Ovary (tissue), 9 donors: ENCODE measurements around the gene TMEM182. TPM values are rescaled to one million over a fixed set of nuclear protein-coding genes. Genes with fewer than 3 reads are reported as not detected.

Experiments used
- DNase-seq, 5 donors: peaks; one replicate each; pipeline ENCODE4 v3.0.0-alpha.2; 2019 to 2020
- H3K27ac ChIP-seq, 2 donors: fragments of 200-600 bp; one replicate each; pipeline versions ENCODE4 v1.5.1 to v1.8.0; 2019 to 2022
- H3K27me3 ChIP-seq: fragments of 200-600 bp; one replicate; pipeline ENCODE4 v1.8.0; 2022
- H3K36me3 ChIP-seq: fragments of 200-600 bp; sonication (generic); one replicate; pipeline ENCODE4 v1.5.1; 2019
- H3K4me1 ChIP-seq: one replicate; pipeline ENCODE4 v1.8.1; 2013; ENCODE audit warnings: mild to moderate bottlenecking, moderate library complexity; ENCODE audit not compliant: insufficient read depth
- H3K4me3 ChIP-seq: fragments of 200-600 bp; sonication (generic); one replicate; pipeline ENCODE4 v1.5.1; 2017
- H3K9me3 ChIP-seq, 2 donors: fragments of 200-600 bp in 1 of 2; sonication (generic) in 1 of 2; one replicate each; pipeline versions ENCODE4 v1.5.1 to v1.8.1; 2013 to 2019; ENCODE audit warnings: mild to moderate bottlenecking in 1 of 2, moderate library complexity in 1 of 2
- CTCF ChIP-seq, 3 donors: fragments of 450-650 bp in 2 of 3; fragments of 200-600 bp in 1 of 3; IDR thresholded peaks; one replicate each; pipeline versions ENCODE4 v1.5.1 to v1.8.0; 2016 to 2022; ENCODE audit warnings: antibody characterized with exemption in 3 of 3, mild to moderate bottlenecking in 1 of 3
- EP300 ChIP-seq: sonication (generic); formaldehyde crosslinking; IDR thresholded peaks from one replicate; pipeline ENCODE4 v1.6.1; 2017; ENCODE audit warnings: antibody characterized with exemption
- POLR2A ChIP-seq: fragments of 450-650 bp; IDR thresholded peaks from one replicate; pipeline ENCODE4 v1.6.1; 2017; ENCODE audit warnings: antibody characterized with exemption, mild to moderate bottlenecking, moderate library complexity
- WGBS, 3 donors: extraction: QIAGEN DNeasy Blood & Tissue Kit in 1 of 3; methylation state at CpG; one replicate each; pipeline versions ENCODE4 v1.1.5 to v1.1.7; 2013 to 2017; 5-methylcytosine and 5-hydroxymethylcytosine counted together
- intact Hi-C, 4 donors: fragments of 100-400 bp; cut with DNase I; formaldehyde crosslinking; loops; one replicate each; pipeline versions ENCODE4 v1.11.0 to v1.15.1; 2022 to 2023
- polyA plus RNA-seq, 2 donors: library from polyadenylated mRNA; stranded (reverse); fragments of 200-250 nt in 1 of 2; fragments of 350-450 nt in 1 of 2; fragmentation: Illumina TruSeq in 1 of 2; extraction: RNeasy Lipid Tissue Mini Kit (QIAGEN cat#74804) in 1 of 2; gene quantifications; one replicate each; pipeline ENCODE4 v1.2.3, GENCODE V29; 2013 to 2014
- total RNA-seq, 7 donors: library from RNA; depleted of rRNA in 2 of 7; stranded (reverse); fragments of >200 nt in 2 of 7; fragmentation: NEBNext Ultra II Directional in 3 of 7; extraction: Animal tissue kit (Norgen Biotek cat#: 25700) in 3 of 7; gene quantifications; one replicate each; pipeline versions ENCODE4 v1.1.0 to v1.2.4, GENCODE V29; 2016 to 2023
- donor health status: DM: no; HTN: no; CAD: no; lungs with moderate emphysema.
- donor health status: DM: no; HTN: no; CAD: no.
- donor health status: Bipolar disorder and iron deficiency.
- donor health status: DM: yes; HTN: yes; CAD: no.
- donor health status: DM: no; HTN: no; CAD: no.
- donor health status: DM: yes; HTN: yes; CAD: no.

Gene TMEM182
- total and polyA plus RNA-seq, 9 donors, result 0.91 to 4.0 (median 2.3) TPM

GRCh38 chr2:102815285-102815684 lies 53.5 kb downstream of the TMEM182 start:
- no peaks in the 10 kb centered on the region for H3K36me3 ChIP-seq
- TF ChIP-seq CTCF (IDR thresholded peaks at IDR 0.05) (no peak), EP300 (no peak), POLR2A (no peak)
- DNase-seq, result no peak
- H3K27me3 ChIP-seq, result no peaks in the 10 kb centered on the region
- intact Hi-C loops, result loop anchor here in 1 of 4 donors (5.0 kb wide), 1 partner anchor 422 kb away; no protein-coding TSS in a partner anchor
- no peak overlapping the region for H3K4me3 ChIP-seq
- no peaks in the 10 kb centered on the region for H3K4me1 ChIP-seq
- no peaks in the 10 kb centered on the region for H3K9me3 ChIP-seq
- H3K27ac ChIP-seq, result no peak overlapping the region
- 73 to 84% (median 82%) methylated on average over 2 of the region's 2 CpGs for WGBS, 3 donors

GRCh38 chr2:102826904-102827303 lies 65.1 kb downstream of the TMEM182 start:
- TF ChIP-seq EP300, result no peak
- TF ChIP-seq CTCF (IDR thresholded peaks at IDR 0.05), result no peak
- no peak for TF ChIP-seq POLR2A
- H3K9me3 ChIP-seq, result no peaks in the 10 kb centered on the region
- H3K4me1 ChIP-seq, result no peaks in the 10 kb centered on the region
- no peak overlapping the region for H3K4me3 ChIP-seq
- intact Hi-C loops, result no loop called here
- 2 to 7% (median 2%) methylated on average over 5 of the region's 5 CpGs for WGBS, 3 donors
- no peak overlapping the region for H3K27ac ChIP-seq
- no peaks in the 10 kb centered on the region for H3K36me3 ChIP-seq
- no peaks in the 10 kb centered on the region for H3K27me3 ChIP-seq
- DNase-seq, result no peak

GRCh38 chr2:102832789-102833188 lies 71.0 kb downstream of the TMEM182 start:
- Histone ChIP-seq H3K4me1 (no peaks in the 10 kb centered on the region), H3K27me3 (no peaks in the 10 kb centered on the region), H3K27ac (no peak overlapping the region), H3K36me3 (no peaks in the 10 kb centered on the region), H3K4me3 (no peak overlapping the region), H3K9me3 (no peaks in the 10 kb centered on the region)
- TF ChIP-seq CTCF (IDR thresholded peaks at IDR 0.05) (no peak), POLR2A (no peak), EP300 (no peak)
- no peak for DNase-seq
- WGBS, 3 donors, result 10 to 19% (median 16%) methylated on average over 2 of the region's 2 CpGs
- intact Hi-C loops, result no loop called here

GRCh38 chr2:102834523-102835273 lies 72.9 kb downstream of the TMEM182 start:
- intact Hi-C loops, result no loop called here
- DNase-seq, result no peak
- H3K27me3 ChIP-seq, result no peaks in the 10 kb centered on the region
- H3K36me3 ChIP-seq, result no peaks in the 10 kb centered on the region
- no peak overlapping the region for H3K4me3 ChIP-seq
- no peak overlapping the region for H3K27ac ChIP-seq
- H3K4me1 ChIP-seq, result no peaks in the 10 kb centered on the region
- H3K9me3 ChIP-seq, result no peaks in the 10 kb centered on the region
- TF ChIP-seq POLR2A (no peak), EP300 (no peak), CTCF (IDR thresholded peaks at IDR 0.05) (no peak)
- 70 to 81% (median 72%) methylated on average over 6 of the region's 6 CpGs for WGBS, 3 donors
